GM06990 (cell line): Measurements from ENCODE around the gene BLOC1S4.

ENCODE experiments used
- DNase-seq: peaks from one replicate; pipeline ENCODE4 v3.0.0-alpha.2; 2011; ENCODE audit not compliant: insufficient read length; ENCODE audit errors: extremely low read depth
- H3K27me3 ChIP-seq: replicated peaks from 2 replicates; pipeline ENCODE4 v1.6.0; 2011; ENCODE audit warnings: low read length; ENCODE audit not compliant: control insufficient read depth, insufficient read depth
- H3K36me3 ChIP-seq: 2 replicates; pipeline ENCODE4 v1.5.1; 2011; ENCODE audit warnings: low read length; ENCODE audit not compliant: control insufficient read depth, insufficient read depth
- H3K4me3 ChIP-seq: replicated peaks from 2 replicates; pipeline ENCODE4 v1.5.1; 2011; ENCODE audit warnings: low read depth, mild to moderate bottlenecking, control low read depth, low read length
- CTCF ChIP-seq: IDR thresholded peaks from 2 replicates; pipeline ENCODE4 v1.5.1; 2011; ENCODE audit warnings: low read length, control low read depth, mild to moderate bottlenecking, inconsistent platforms; ENCODE audit not compliant: insufficient read depth, poor library complexity, severe bottlenecking

BLOC1S4 gene

GRCh38 chr4:6730603-6731317 lies 14.8 kb downstream of the BLOC1S4 start:
- no peak for DNase-seq
- TF ChIP-seq CTCF: no peak

GRCh38 chr4:6731318-6731675 lies 15.3 kb downstream of the BLOC1S4 start:
- TF ChIP-seq CTCF: no peak
- DNase-seq: no peak

More at GRCh38 chr4:6730603-6731317, 14.8 kb downstream of the BLOC1S4 start:
- Histone ChIP-seq H3K36me3 (no peaks in the 10 kb centered on the region), H3K27me3 (no peaks in the 10 kb centered on the region), H3K4me3 (no peak overlapping the region)

GRCh38 chr4:6731780-6732179 lies 15.8 kb downstream of the BLOC1S4 start:
- H3K27me3 ChIP-seq: no peaks in the 10 kb centered on the region
- no peak for TF ChIP-seq CTCF
- no peaks in the 10 kb centered on the region for H3K36me3 ChIP-seq
- no peak overlapping the region for H3K4me3 ChIP-seq
- no peak for DNase-seq

More at GRCh38 chr4:6731318-6731675, 15.3 kb downstream of the BLOC1S4 start:
- H3K36me3 ChIP-seq: no peaks in the 10 kb centered on the region
- no peak overlapping the region for H3K4me3 ChIP-seq
- H3K27me3 ChIP-seq: no peaks in the 10 kb centered on the region

- Histone ChIP-seq H3K4me3 (no peak overlapping the region), H3K27me3 (no peaks in the 10 kb centered on the region), H3K36me3 (no peaks in the 10 kb centered on the region)
- no peak for TF ChIP-seq CTCF
- DNase-seq: no peak
Measured at GRCh38 chr4:6732441-6733357, 16.7 kb downstream of the BLOC1S4 start.

- TF ChIP-seq CTCF: no peak
- no peaks in the 10 kb centered on the region for H3K36me3 ChIP-seq
- H3K27me3 ChIP-seq: no peaks in the 10 kb centered on the region
- no peak for DNase-seq
- no peak overlapping the region for H3K4me3 ChIP-seq
Measured at GRCh38 chr4:6733358-6734164, 17.6 kb downstream of the BLOC1S4 start.
